ENCODE measurements around the gene RBMS3. TPM values are rescaled to one million over a fixed set of nuclear protein-coding genes. Genes with fewer than 3 reads are reported as not detected.

The RBMS3 gene
- total RNA-seq, 1 experiment from 2014 or later, result 8.7 TPM

DNA sequence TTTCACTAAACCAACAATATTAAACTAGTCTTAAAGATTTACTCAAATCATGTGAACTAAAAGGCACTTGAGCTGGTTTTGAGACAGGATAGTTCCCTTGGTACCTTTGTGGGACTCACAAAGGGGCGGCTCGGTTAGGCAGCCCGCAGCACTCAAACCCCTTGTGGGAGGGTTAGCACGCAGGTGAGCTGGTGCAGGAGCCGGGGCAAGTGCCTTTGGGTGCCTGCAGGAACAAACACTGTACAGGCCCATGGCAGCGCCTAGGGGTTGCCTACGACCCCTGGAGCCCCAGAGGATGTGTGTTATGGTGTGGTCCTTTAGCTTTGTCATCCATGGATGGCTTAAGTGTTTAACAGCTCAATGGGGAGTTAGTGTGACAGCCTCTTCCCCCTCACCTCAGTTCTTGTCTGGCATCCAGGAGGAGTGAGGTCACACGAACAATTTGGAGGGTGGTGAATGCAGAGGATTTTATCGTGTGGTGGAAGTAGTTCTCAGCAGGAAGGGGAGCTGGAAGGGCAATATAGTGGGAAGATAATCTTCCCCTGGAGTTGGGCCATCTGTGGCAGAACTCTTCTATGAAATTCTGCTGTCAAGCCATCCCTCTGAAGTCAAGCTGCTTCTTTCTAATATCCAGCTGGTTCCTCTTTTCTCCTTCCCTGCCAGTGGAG, 470.9 kb downstream of the RBMS3 start:
- CTCF ChIA-PET, result no interaction called here

DNA sequence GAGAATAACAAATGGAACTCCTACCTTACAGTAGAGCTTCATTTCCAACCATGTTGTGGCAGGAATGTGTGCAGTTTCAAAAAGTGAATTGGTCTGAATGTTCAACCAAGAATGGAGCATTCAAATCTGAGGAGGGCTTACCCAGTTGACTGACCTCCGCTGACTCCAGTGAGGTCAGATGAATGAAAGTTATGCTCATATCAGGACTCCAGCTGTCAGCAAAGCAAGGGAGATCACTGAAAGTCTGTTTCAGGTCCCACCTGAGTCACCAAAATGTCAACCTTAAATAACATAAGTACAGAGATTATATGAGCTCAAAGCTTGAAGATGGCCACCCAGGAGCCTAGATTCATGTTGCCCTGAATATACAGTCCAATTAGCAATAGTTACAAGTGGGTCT, 473.5 kb downstream of the RBMS3 start:
- H3K27me3 Mint-ChIP-seq (ENCODE audit: low read depth), result no peaks in the 10 kb centered on the region
- H3K4me1 Mint-ChIP-seq, result peaks cover 38% of the 10 kb centered on the region
- H3K27ac Mint-ChIP-seq, result no peak overlapping the region
- no peak overlapping the region for H3K4me3 Mint-ChIP-seq
- H3K36me3 Mint-ChIP-seq, result 0 out of 2 replicates have a peak, but pooled peaks cover 2% of the 10 kb centered on the region
- ChIA-PET POLR2A (no interaction called here), CTCF (no interaction called here)
- peaks cover 8% of the 10 kb centered on the region for H3K9me3 Mint-ChIP-seq
- DNase-seq (ENCODE audit: low spot score) (no peak), ATAC-seq (no peak)
- TF ChIP-seq, protein P1, sequence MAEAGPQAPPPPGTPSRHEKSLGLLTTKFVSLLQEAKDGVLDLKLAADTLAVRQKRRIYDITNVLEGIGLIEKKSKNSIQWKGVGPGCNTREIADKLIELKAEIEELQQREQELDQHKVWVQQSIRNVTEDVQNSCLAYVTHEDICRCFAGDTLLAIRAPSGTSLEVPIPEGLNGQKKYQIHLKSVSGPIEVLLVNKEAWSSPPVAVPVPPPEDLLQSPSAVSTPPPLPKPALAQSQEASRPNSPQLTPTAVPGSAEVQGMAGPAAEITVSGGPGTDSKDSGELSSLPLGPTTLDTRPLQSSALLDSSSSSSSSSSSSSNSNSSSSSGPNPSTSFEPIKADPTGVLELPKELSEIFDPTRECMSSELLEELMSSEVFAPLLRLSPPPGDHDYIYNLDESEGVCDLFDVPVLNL (CRISPR knock-in tag; IDR thresholded peaks at IDR 0.05; ENCODE audit: borderline replicate concordance, low read depth), result no peak
- no peak for TF ChIP-seq JUN (CRISPR knock-in tag; IDR thresholded peaks at IDR 0.05)
- no peak for TF ChIP-seq NFYB (CRISPR knock-in tag; conservative IDR thresholded peaks at IDR 0.05; ENCODE audit: low read depth)
- TF ChIP-seq, protein P2, sequence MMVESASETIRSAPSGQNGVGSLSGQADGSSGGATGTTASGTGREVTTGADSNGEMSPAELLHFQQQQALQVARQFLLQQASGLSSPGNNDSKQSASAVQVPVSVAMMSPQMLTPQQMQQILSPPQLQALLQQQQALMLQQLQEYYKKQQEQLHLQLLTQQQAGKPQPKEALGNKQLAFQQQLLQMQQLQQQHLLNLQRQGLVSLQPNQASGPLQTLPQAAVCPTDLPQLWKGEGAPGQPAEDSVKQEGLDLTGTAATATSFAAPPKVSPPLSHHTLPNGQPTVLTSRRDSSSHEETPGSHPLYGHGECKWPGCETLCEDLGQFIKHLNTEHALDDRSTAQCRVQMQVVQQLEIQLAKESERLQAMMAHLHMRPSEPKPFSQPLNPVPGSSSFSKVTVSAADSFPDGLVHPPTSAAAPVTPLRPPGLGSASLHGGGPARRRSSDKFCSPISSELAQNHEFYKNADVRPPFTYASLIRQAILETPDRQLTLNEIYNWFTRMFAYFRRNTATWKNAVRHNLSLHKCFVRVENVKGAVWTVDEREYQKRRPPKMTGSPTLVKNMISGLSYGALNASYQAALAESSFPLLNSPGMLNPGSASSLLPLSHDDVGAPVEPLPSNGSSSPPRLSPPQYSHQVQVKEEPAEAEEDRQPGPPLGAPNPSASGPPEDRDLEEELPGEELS (CRISPR knock-in tag; IDR thresholded peaks at IDR 0.05), result no peak
- TF ChIP-seq, protein P3, sequence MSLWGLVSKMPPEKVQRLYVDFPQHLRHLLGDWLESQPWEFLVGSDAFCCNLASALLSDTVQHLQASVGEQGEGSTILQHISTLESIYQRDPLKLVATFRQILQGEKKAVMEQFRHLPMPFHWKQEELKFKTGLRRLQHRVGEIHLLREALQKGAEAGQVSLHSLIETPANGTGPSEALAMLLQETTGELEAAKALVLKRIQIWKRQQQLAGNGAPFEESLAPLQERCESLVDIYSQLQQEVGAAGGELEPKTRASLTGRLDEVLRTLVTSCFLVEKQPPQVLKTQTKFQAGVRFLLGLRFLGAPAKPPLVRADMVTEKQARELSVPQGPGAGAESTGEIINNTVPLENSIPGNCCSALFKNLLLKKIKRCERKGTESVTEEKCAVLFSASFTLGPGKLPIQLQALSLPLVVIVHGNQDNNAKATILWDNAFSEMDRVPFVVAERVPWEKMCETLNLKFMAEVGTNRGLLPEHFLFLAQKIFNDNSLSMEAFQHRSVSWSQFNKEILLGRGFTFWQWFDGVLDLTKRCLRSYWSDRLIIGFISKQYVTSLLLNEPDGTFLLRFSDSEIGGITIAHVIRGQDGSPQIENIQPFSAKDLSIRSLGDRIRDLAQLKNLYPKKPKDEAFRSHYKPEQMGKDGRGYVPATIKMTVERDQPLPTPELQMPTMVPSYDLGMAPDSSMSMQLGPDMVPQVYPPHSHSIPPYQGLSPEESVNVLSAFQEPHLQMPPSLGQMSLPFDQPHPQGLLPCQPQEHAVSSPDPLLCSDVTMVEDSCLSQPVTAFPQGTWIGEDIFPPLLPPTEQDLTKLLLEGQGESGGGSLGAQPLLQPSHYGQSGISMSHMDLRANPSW (CRISPR knock-in tag; conservative IDR thresholded peaks at IDR 0.05; ENCODE audit: low read depth), result no peak
- no peak for TF ChIP-seq EMX1 (CRISPR knock-in tag; IDR thresholded peaks at IDR 0.05)
- no peak for TF ChIP-seq ZNF396 (CRISPR knock-in tag; IDR thresholded peaks at IDR 0.05; ENCODE audit: borderline replicate concordance)
- no peak for TF ChIP-seq KAT7 (CRISPR knock-in tag; IDR thresholded peaks at IDR 0.05; ENCODE audit: borderline replicate concordance)
- TF ChIP-seq, protein P4, sequence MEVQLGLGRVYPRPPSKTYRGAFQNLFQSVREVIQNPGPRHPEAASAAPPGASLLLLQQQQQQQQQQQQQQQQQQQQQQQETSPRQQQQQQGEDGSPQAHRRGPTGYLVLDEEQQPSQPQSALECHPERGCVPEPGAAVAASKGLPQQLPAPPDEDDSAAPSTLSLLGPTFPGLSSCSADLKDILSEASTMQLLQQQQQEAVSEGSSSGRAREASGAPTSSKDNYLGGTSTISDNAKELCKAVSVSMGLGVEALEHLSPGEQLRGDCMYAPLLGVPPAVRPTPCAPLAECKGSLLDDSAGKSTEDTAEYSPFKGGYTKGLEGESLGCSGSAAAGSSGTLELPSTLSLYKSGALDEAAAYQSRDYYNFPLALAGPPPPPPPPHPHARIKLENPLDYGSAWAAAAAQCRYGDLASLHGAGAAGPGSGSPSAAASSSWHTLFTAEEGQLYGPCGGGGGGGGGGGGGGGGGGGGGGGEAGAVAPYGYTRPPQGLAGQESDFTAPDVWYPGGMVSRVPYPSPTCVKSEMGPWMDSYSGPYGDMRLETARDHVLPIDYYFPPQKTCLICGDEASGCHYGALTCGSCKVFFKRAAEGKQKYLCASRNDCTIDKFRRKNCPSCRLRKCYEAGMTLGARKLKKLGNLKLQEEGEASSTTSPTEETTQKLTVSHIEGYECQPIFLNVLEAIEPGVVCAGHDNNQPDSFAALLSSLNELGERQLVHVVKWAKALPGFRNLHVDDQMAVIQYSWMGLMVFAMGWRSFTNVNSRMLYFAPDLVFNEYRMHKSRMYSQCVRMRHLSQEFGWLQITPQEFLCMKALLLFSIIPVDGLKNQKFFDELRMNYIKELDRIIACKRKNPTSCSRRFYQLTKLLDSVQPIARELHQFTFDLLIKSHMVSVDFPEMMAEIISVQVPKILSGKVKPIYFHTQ (CRISPR knock-in tag; IDR thresholded peaks at IDR 0.05), result no peak
- TF ChIP-seq, protein P5, sequence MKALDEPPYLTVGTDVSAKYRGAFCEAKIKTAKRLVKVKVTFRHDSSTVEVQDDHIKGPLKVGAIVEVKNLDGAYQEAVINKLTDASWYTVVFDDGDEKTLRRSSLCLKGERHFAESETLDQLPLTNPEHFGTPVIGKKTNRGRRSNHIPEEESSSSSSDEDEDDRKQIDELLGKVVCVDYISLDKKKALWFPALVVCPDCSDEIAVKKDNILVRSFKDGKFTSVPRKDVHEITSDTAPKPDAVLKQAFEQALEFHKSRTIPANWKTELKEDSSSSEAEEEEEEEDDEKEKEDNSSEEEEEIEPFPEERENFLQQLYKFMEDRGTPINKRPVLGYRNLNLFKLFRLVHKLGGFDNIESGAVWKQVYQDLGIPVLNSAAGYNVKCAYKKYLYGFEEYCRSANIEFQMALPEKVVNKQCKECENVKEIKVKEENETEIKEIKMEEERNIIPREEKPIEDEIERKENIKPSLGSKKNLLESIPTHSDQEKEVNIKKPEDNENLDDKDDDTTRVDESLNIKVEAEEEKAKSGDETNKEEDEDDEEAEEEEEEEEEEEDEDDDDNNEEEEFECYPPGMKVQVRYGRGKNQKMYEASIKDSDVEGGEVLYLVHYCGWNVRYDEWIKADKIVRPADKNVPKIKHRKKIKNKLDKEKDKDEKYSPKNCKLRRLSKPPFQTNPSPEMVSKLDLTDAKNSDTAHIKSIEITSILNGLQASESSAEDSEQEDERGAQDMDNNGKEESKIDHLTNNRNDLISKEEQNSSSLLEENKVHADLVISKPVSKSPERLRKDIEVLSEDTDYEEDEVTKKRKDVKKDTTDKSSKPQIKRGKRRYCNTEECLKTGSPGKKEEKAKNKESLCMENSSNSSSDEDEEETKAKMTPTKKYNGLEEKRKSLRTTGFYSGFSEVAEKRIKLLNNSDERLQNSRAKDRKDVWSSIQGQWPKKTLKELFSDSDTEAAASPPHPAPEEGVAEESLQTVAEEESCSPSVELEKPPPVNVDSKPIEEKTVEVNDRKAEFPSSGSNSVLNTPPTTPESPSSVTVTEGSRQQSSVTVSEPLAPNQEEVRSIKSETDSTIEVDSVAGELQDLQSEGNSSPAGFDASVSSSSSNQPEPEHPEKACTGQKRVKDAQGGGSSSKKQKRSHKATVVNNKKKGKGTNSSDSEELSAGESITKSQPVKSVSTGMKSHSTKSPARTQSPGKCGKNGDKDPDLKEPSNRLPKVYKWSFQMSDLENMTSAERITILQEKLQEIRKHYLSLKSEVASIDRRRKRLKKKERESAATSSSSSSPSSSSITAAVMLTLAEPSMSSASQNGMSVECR (CRISPR knock-in tag; IDR thresholded peaks at IDR 0.05; ENCODE audit: borderline replicate concordance), result no peak
- TF ChIP-seq, protein P6, sequence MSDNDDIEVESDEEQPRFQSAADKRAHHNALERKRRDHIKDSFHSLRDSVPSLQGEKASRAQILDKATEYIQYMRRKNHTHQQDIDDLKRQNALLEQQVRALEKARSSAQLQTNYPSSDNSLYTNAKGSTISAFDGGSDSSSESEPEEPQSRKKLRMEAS (CRISPR knock-in tag; IDR thresholded peaks at IDR 0.05), result no peak

More for the DNA sequence above, 470.9 kb downstream of the RBMS3 start:
- Mint-ChIP-seq H3K4me1 (peaks cover 14% of the 10 kb centered on the region), H3K27me3 (ENCODE audit: low read depth) (no peaks in the 10 kb centered on the region; the same call in 1 of the 2 replicates), H3K27ac (no peak overlapping the region), H3K36me3 (0 out of 2 replicates have a peak, but pooled peaks cover 2% of the 10 kb centered on the region), H3K4me3 (no peak overlapping the region), H3K9me3 (peaks cover 8% of the 10 kb centered on the region)
- POLR2A ChIA-PET, result no interaction called here
- TF ChIP-seq, protein P7, sequence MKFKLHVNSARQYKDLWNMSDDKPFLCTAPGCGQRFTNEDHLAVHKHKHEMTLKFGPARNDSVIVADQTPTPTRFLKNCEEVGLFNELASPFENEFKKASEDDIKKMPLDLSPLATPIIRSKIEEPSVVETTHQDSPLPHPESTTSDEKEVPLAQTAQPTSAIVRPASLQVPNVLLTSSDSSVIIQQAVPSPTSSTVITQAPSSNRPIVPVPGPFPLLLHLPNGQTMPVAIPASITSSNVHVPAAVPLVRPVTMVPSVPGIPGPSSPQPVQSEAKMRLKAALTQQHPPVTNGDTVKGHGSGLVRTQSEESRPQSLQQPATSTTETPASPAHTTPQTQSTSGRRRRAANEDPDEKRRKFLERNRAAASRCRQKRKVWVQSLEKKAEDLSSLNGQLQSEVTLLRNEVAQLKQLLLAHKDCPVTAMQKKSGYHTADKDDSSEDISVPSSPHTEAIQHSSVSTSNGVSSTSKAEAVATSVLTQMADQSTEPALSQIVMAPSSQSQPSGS (CRISPR knock-in tag; IDR thresholded peaks at IDR 0.05; ENCODE audit: borderline replicate concordance, low read depth), result no peak
- TF ChIP-seq, protein P8, sequence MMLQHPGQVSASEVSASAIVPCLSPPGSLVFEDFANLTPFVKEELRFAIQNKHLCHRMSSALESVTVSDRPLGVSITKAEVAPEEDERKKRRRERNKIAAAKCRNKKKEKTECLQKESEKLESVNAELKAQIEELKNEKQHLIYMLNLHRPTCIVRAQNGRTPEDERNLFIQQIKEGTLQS (CRISPR knock-in tag; conservative IDR thresholded peaks at IDR 0.05), result no peak
- no peak for TF ChIP-seq ZNF416 (CRISPR knock-in tag; IDR thresholded peaks at IDR 0.05)
- TF ChIP-seq, protein P9, sequence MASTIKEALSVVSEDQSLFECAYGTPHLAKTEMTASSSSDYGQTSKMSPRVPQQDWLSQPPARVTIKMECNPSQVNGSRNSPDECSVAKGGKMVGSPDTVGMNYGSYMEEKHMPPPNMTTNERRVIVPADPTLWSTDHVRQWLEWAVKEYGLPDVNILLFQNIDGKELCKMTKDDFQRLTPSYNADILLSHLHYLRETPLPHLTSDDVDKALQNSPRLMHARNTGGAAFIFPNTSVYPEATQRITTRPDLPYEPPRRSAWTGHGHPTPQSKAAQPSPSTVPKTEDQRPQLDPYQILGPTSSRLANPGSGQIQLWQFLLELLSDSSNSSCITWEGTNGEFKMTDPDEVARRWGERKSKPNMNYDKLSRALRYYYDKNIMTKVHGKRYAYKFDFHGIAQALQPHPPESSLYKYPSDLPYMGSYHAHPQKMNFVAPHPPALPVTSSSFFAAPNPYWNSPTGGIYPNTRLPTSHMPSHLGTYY (CRISPR knock-in tag; IDR thresholded peaks at IDR 0.05), result no peak
- ATAC-seq, result no peak
- no peak for DNase-seq (ENCODE audit: low spot score)

Measured in WTC11 (cell line).